T-cell (primary cell): ENCODE results near the gene INTS6. TPM values are rescaled to one million over a fixed set of nuclear protein-coding genes. Genes with fewer than 3 reads are reported as not detected.

ENCODE experiments used
- ATAC-seq, 4 experiments: fragments of 200-7000 bp in 3 of 4; fragments of 150-1000 bp in 1 of 4; cut with Tn5 transposase; replicated peaks in 1 of 4; 1 replicate in 3 of 4; 2 replicates in 1 of 4; pipeline ENCODE4 v1.10.0; 2021; ENCODE audit warnings: moderate library complexity in 3 of 4, mild to moderate bottlenecking in 2 of 4, moderate number of reproducible peaks in 1 of 4
- CTCF ChIA-PET, 2 donors: fragments of 300-600 bp; sonication (Branson Sonifier 250); formaldehyde crosslinking; loops; one replicate each; lab custom pipeline; 2022; ENCODE audit warnings: antibody characterized with exemption in 2 of 2; lab: Charles Lee
- POLR2A ChIA-PET, 2 donors: fragments of 300-600 bp; sonication (Branson Sonifier 250); formaldehyde crosslinking; loops; one replicate each; lab custom pipeline; 2022; ENCODE audit warnings: antibody characterized with exemption in 2 of 2; lab: Charles Lee
- DNase-seq, 35 experiments: peaks; one replicate each; pipeline versions ENCODE4 v3.0.0 to v3.0.0-alpha.2; 2013 to 2023
- H3K27ac ChIP-seq: one replicate; pipeline ENCODE4 v1.5.1; 2013; ENCODE audit warnings: low read length
- H3K27me3 ChIP-seq, 2 experiments: replicated peaks in 1 of 2; 1 replicate in 1 of 2; 2 replicates in 1 of 2; pipeline versions ENCODE4 v1.6.1 to v1.7.0; 2013; ENCODE audit warnings: low read length in 1 of 2, mixed read lengths in 1 of 2; ENCODE audit not compliant: control insufficient read depth in 2 of 2, insufficient read depth in 2 of 2; ENCODE audit errors: extremely low read depth in 1 of 2
- H3K36me3 ChIP-seq, 2 donors: 1 replicate in 1 of 2; 2 replicates in 1 of 2; pipeline versions ENCODE4 v1.6.1 to v1.7.0; 2013; ENCODE audit warnings: low read length in 1 of 2; ENCODE audit not compliant: control insufficient read depth in 2 of 2, insufficient read depth in 1 of 2; ENCODE audit errors: extremely low read depth in 1 of 2
- H3K4me1 ChIP-seq, 2 experiments: 1 replicate in 1 of 2; 2 replicates in 1 of 2; pipeline versions ENCODE4 v1.6.1 to v1.7.0; 2013; ENCODE audit warnings: low read length in 2 of 2, mixed read lengths in 1 of 2; ENCODE audit not compliant: insufficient read depth in 2 of 2, control insufficient read depth in 1 of 2; ENCODE audit errors: extremely low read depth in 1 of 2
- H3K4me3 ChIP-seq, 2 donors: 1 replicate in 1 of 2; 2 replicates in 1 of 2; pipeline versions ENCODE4 v1.5.1 to v1.7.0; 2013; ENCODE audit warnings: mild to moderate bottlenecking in 2 of 2, low read length in 1 of 2, moderate library complexity in 1 of 2; ENCODE audit not compliant: control insufficient read depth in 1 of 2; ENCODE audit errors: extremely low read depth in 1 of 2
- H3K9me3 ChIP-seq: 2 replicates; pipeline ENCODE4 v1.7.0; 2013
- H3K27ac Mint-ChIP-seq, 2 donors: one replicate each; pipeline ENCODE4 v1.8.0; 2020 to 2021; ENCODE audit warnings: mild to moderate bottlenecking in 2 of 2, mixed read lengths in 2 of 2
- H3K27me3 Mint-ChIP-seq, 2 donors: one replicate each; pipeline ENCODE4 v1.8.0; 2021 to 2022; ENCODE audit warnings: mixed read lengths in 2 of 2
- H3K36me3 Mint-ChIP-seq: one replicate; pipeline ENCODE4 v1.8.0; 2021; ENCODE audit warnings: mixed read lengths
- H3K4me1 Mint-ChIP-seq, 3 donors: one replicate each; pipeline ENCODE4 v1.8.0; 2020 to 2022; ENCODE audit warnings: mixed read lengths in 3 of 3, mild to moderate bottlenecking in 1 of 3
- H3K4me3 Mint-ChIP-seq, 3 donors: one replicate each; pipeline ENCODE4 v1.8.0; 2020 to 2022; ENCODE audit warnings: mild to moderate bottlenecking in 3 of 3, mixed read lengths in 3 of 3, moderate library complexity in 3 of 3
- H3K9me3 Mint-ChIP-seq, 3 donors: one replicate each; pipeline ENCODE4 v1.8.0; 2020 to 2022; ENCODE audit warnings: mixed read lengths in 3 of 3
- WGBS: methylation state at CpG from one replicate; pipeline ENCODE4 v1.1.5; 2013; ENCODE audit warnings: missing lambda C conversion rate; ENCODE audit not compliant: insufficient coverage; 5-methylcytosine and 5-hydroxymethylcytosine counted together
- total RNA-seq, 35 experiments: library from RNA in 6 of 35; stranded (reverse) in 6 of 35; fragments of 120-200 nt in 1 of 35; gene quantifications; one replicate each; pipeline versions ENCODE4 v1.2.1 to v1.2.4 and lab custom pipeline; 2013 to 2026

Gene INTS6
- total RNA-seq, 5 donors from 2014 or later (not counting 1 experiment from before 2014, with no cell fraction given), result 50.0 to 77.9 (median 58.7) TPM

- Mint-ChIP-seq H3K4me1 (peaks cover 72 to 81% (median 79%) of the 10 kb centered on the region in 3 donors), H3K4me3 (peak overlapping the region in 2 of 3 donors; percentile 0 to 31), H3K9me3 (no peaks in the 10 kb centered on the region), H3K36me3 (peaks cover 34% of the 10 kb centered on the region), H3K27ac (peak overlapping the region; percentile 1 to 17), H3K27me3 (no peaks in the 10 kb centered on the region)
- Histone ChIP-seq H3K27ac (no peak overlapping the region), H3K4me3 (no peak overlapping the region), H3K27me3 (no peaks in the 10 kb centered on the region), H3K9me3 (no peaks in the 10 kb centered on the region), H3K36me3 (peaks cover 0 to 2% of the 10 kb centered on the region in 2 donors), H3K4me1 (peaks cover 9 to 55% of the 10 kb centered on the region in 2 experiments)
- ATAC-seq (peak in 3 of 4 experiments; percentile 12 to 37 (median 26)), DNase-seq (peak in 1 of 35 experiments; percentile 7)
- CTCF ChIA-PET, result interaction anchor here in 1 of 2 donors (1.0 kb wide), 1 partner anchor 13 kb away, joined by 3 read pairs; no protein-coding TSS in a partner anchor
- POLR2A ChIA-PET, result interaction anchor here (0.5 to 2.5 kb wide), 4 partner anchors 21 to 612 kb away, joined by 3 to 14 read pairs (median 4); partner anchors contain the start of gene INTS6 (in 1 of the 2)
- WGBS, result no CpG with 5 or more reads among the region's 1 CpG
Observed at GRCh38 chr13:51422484-51422883, 30.4 kb downstream of the INTS6 start.

GRCh38 chr13:51420681-51421490 is 31.9 kb downstream of the INTS6 start:
- peak in 2 of 35 experiments; percentile 1 to 32 for DNase-seq
- Histone ChIP-seq H3K36me3 (peaks cover 0 to 6% of the 10 kb centered on the region in 2 donors), H3K27me3 (no peaks in the 10 kb centered on the region), H3K4me1 (peaks cover 9 to 59% of the 10 kb centered on the region in 2 experiments), H3K9me3 (no peaks in the 10 kb centered on the region), H3K27ac (peak overlapping the region; percentile 41), H3K4me3 (peak overlapping the region in 1 of 2 donors; percentile 39)
- ChIA-PET POLR2A (interaction anchor here (0.6 to 2.5 kb wide), 8 partner anchors 10 to 453 kb away, joined by 3 to 14 read pairs (median 5); partner anchors contain the start of gene INTS6 (in 1 of the 2)), CTCF (interaction anchor here (0.5 to 1.2 kb wide), 12 partner anchors 8 to 667 kb away, joined by 3 to 8 read pairs (median 3); no protein-coding TSS in a partner anchor)
- ATAC-seq, result peak in 3 of 4 experiments; percentile 35 to 71 (median 52)
- peaks cover 1 to 10% (median 5%) of the 10 kb centered on the region in 3 donors for H3K9me3 Mint-ChIP-seq
- H3K36me3 Mint-ChIP-seq, result peaks cover 40% of the 10 kb centered on the region
- WGBS, result 30% methylated on average over 4 of the region's 6 CpGs
- H3K27me3 Mint-ChIP-seq, result no peaks in the 10 kb centered on the region
- H3K4me1 Mint-ChIP-seq, result peaks cover 59 to 76% (median 75%) of the 10 kb centered on the region in 3 donors
- peak overlapping the region; percentile 52 to 57 (median 55) for H3K4me3 Mint-ChIP-seq
- H3K27ac Mint-ChIP-seq, result peak overlapping the region; percentile 63 to 75

DNA sequence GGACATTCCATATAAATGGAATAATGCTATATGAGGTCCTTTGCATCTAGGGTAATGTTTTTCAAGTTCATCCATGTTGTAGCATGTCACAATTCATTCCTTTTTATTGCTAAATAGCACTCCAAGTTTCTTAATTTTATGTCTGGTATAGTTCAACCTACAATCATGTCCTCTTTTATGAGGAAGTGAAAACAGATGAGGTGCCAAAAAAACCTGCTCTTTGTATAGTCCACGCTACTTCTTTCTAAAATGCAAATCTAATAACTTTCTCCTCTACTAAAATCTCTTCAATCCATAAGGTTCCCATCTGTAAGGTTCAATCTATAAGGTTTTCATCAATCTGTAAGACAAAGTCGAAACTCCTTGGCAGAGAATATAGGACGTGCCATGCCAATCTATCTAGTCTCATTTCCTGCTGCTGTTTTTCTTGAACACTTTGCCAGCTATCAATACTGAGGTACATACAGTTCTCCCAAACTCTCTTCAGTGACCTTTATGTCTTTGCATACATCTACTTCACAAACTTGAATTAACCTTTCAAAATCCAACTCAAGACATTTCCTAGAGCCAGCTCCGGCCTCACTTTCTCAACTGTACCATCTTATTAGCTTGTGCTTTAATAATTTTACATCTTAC is 33.7 kb downstream of the INTS6 start:
- whole genome bisulfite sequencing, result 84% methylated on average over 3 of the region's 4 CpGs
- H3K4me3 Mint-ChIP-seq, result peak overlapping the region in 2 of 3 donors; percentile 1 to 8
- no peak for DNase-seq

DNA sequence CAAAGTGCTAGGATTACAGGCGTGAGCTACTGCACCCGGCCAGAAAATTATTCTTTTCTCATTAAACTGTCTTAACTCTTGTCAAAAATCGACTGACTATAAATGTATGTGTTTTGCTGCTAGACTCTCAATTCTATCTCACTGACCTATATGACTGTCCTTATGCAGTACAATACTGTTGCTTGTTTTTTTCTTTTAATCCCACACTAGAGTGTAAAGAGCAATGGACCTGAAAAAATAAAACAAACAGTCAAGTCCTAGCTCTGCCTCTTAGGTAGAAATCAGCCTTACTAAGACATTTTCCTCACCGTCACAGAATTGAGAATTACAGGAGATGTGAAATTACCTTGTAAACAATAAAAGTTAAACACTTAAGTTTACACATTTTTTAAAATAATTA is 35.1 kb downstream of the INTS6 start:
- no peak overlapping the region for H3K4me3 Mint-ChIP-seq
- H3K36me3 Mint-ChIP-seq, result peaks cover 61% of the 10 kb centered on the region
- Histone ChIP-seq H3K4me1 (peaks cover 9 to 48% of the 10 kb centered on the region in 2 experiments), H3K27me3 (no peaks in the 10 kb centered on the region), H3K4me3 (no peak overlapping the region), H3K36me3 (peaks cover 0 to 9% of the 10 kb centered on the region in 2 donors), H3K27ac (no peak overlapping the region), H3K9me3 (no peaks in the 10 kb centered on the region)
- POLR2A ChIA-PET, result interaction anchor here (0.6 to 0.7 kb wide), 4 partner anchors 10 to 590 kb away, joined by 3 to 9 read pairs (median 4); no protein-coding TSS in a partner anchor
- no peaks in the 10 kb centered on the region for H3K27me3 Mint-ChIP-seq
- no CpG with 5 or more reads among the region's 4 CpGs for WGBS
- H3K4me1 Mint-ChIP-seq, result peaks cover 62 to 76% (median 71%) of the 10 kb centered on the region in 3 donors
- CTCF ChIA-PET, result interaction anchor here in 1 of 2 donors (2.3 kb wide), 1 partner anchor 17 kb away, joined by 5 read pairs; no protein-coding TSS in a partner anchor
- H3K9me3 Mint-ChIP-seq, result peaks cover 5 to 16% (median 9%) of the 10 kb centered on the region in 3 donors
- no peak overlapping the region for H3K27ac Mint-ChIP-seq
- DNase-seq, result no peak
- no peak for ATAC-seq

More for the DNA sequence above, 33.7 kb downstream of the INTS6 start:
- POLR2A ChIA-PET, result no interaction called here
- Mint-ChIP-seq H3K4me1 (peaks cover 60 to 74% (median 73%) of the 10 kb centered on the region in 3 donors), H3K9me3 (peaks cover 5 to 16% (median 9%) of the 10 kb centered on the region in 3 donors), H3K27ac (peak overlapping the region in 1 of 2 donors; percentile 53), H3K36me3 (peaks cover 50% of the 10 kb centered on the region), H3K27me3 (no peaks in the 10 kb centered on the region)
- Histone ChIP-seq H3K9me3 (no peaks in the 10 kb centered on the region), H3K27me3 (no peaks in the 10 kb centered on the region), H3K36me3 (peaks cover 0 to 8% of the 10 kb centered on the region in 2 donors), H3K4me1 (peaks cover 9 to 55% of the 10 kb centered on the region in 2 experiments), H3K4me3 (no peak overlapping the region), H3K27ac (no peak overlapping the region)
- ATAC-seq, result no peak
- CTCF ChIA-PET, result interaction anchor here in 1 of 2 donors (2.3 kb wide), 1 partner anchor 16 kb away, joined by 5 read pairs; no protein-coding TSS in a partner anchor

DNA sequence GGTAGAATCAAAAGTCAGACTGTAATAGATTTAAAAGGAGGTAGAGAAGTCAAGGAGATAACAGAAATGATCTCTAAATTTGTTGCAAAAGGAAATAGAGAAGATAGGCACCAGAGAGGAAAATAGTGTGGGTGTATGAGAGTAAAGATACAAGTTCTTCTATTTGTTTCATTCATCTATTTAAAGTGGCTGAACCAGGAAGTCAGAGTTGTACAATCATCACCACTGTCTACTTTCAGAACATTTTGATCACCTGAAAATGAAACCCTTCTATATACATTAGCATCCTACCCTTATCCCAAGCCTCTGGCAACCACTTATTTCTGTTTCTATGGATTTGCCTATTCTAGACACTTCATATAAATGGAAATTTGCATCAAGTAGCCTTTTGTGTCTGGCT is 36.7 kb downstream of the INTS6 start:
- ATAC-seq (no peak), DNase-seq (no peak)
- H3K9me3 Mint-ChIP-seq, result peaks cover 5 to 16% (median 9%) of the 10 kb centered on the region in 3 donors
- no peaks in the 10 kb centered on the region for H3K9me3 ChIP-seq
- CTCF ChIA-PET, result no interaction called here
- H3K27ac Mint-ChIP-seq, result no peak overlapping the region
- peaks cover 56 to 69% (median 63%) of the 10 kb centered on the region in 3 donors for H3K4me1 Mint-ChIP-seq
- H3K36me3 ChIP-seq, result peaks cover 0 to 9% of the 10 kb centered on the region in 2 donors
- H3K27me3 Mint-ChIP-seq, result no peaks in the 10 kb centered on the region
- H3K27ac ChIP-seq, result no peak overlapping the region
- H3K4me3 ChIP-seq, result no peak overlapping the region
- H3K27me3 ChIP-seq, result no peaks in the 10 kb centered on the region
- peaks cover 3 to 32% of the 10 kb centered on the region in 2 experiments for H3K4me1 ChIP-seq
- no peak overlapping the region for H3K4me3 Mint-ChIP-seq
- POLR2A ChIA-PET, result no interaction called here
- H3K36me3 Mint-ChIP-seq, result peaks cover 67% of the 10 kb centered on the region
